ENCODE measurements around the gene STX12.
"Not testable (repeated sequence)": the region's sequence is repeated elsewhere in the genome, so short reads cannot be mapped to it uniquely, and the experiment has no call there.

The STX12 gene

DNA sequence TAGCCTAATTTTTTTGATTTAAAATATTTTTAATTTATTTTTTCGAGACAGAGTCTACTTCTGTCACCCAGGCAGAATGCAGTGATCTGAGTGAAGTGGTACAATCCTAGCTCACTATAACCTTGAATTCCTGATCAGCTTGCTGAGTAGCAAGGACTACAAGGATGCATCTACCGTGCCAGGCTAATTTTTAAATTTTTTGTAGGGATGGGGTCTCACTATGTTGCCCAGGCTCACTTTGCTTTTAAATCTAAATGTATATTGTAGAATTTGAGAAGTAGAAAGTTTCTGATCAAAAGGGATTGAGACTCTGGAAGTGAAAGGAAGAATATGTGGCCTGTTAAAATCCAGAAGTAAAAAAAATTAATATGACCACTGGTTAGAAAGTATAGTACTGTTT is 1.6 kb downstream of the STX12 start:
- H3K4me1 ChIP-seq (ENCODE audit: control insufficient read depth, insufficient read depth, low read length), result peaks cover 4% of the 10 kb centered on the region
- no peak overlapping the region for H3K27ac ChIP-seq (ENCODE audit: insufficient read depth, low read depth, low read length, poor library complexity, severe bottlenecking)
- H3K27me3 ChIP-seq (ENCODE audit: control insufficient read depth, insufficient read depth, low read length, poor library complexity, severe bottlenecking), result no peaks in the 10 kb centered on the region
- 85 to 98% methylated on average over 2 of the region's 2 CpGs for WGBS, 2 experiments
- H3K36me3 ChIP-seq (ENCODE audit: control insufficient read depth, insufficient read depth, low read length), result no peaks in the 10 kb centered on the region
- no peaks in the 10 kb centered on the region for H3K9me3 ChIP-seq (ENCODE audit: control insufficient read depth, low read length)
- H3K4me3 ChIP-seq (ENCODE audit: insufficient read depth, low read depth, low read length), result no peak overlapping the region

DNA sequence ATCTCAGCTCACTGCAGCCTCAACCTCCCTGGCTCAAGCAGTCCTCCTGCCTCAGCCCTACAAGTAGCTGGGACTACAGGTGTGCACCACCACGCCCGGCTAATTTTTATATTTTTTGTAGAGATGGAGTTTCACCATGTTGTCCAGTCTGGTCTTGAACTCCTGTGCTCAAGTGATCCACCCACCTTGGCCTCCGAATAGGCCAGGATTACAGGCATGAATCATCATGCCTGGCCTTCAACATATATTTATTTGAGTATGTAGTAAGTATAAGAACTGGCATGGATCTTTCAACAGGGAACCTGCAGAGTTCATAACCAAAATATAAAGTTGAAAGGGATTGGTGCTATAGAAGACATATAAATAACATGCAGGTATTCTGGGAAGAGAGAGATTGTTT is 2.3 kb downstream of the STX12 start:
- not testable (repeated sequence) for H3K27me3 ChIP-seq (ENCODE audit: control insufficient read depth, insufficient read depth, low read length, poor library complexity, severe bottlenecking)
- 94 to 95% methylated on average over 3 of the region's 3 CpGs for WGBS, 2 experiments

DNA sequence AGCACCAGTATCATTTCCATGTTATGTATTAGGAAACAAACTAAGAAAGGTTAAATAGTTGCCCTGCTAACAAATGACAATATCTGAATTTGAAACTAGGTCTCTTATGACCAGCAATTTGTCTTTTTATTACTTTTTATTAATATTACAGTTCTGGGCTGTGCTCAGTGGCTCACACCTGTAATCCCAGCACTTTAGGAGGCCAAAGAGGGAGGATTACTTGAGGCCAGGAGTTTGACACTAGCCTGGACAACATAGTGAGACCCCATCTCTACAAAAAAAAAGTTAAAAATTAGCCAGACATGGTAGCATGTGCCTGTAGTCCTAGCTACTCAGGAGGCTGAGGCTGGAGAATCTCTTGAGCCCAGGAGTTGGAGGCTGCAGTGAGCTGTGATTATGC is 3.3 kb downstream of the STX12 start:
- not testable (repeated sequence) for H3K9me3 ChIP-seq (ENCODE audit: control insufficient read depth, low read length); H3K4me3 ChIP-seq (ENCODE audit: insufficient read depth, low read depth, low read length); H3K36me3 ChIP-seq (ENCODE audit: control insufficient read depth, insufficient read depth, low read length); H3K4me1 ChIP-seq (ENCODE audit: control insufficient read depth, insufficient read depth, low read length); H3K27ac ChIP-seq (ENCODE audit: insufficient read depth, low read depth, low read length, poor library complexity, severe bottlenecking); H3K27me3 ChIP-seq (ENCODE audit: control insufficient read depth, insufficient read depth, low read length, poor library complexity, severe bottlenecking)

More for the DNA sequence above, 2.3 kb downstream of the STX12 start:
- not testable (repeated sequence) for H3K36me3 ChIP-seq (ENCODE audit: control insufficient read depth, insufficient read depth, low read length); H3K4me1 ChIP-seq (ENCODE audit: control insufficient read depth, insufficient read depth, low read length); H3K9me3 ChIP-seq (ENCODE audit: control insufficient read depth, low read length); H3K27ac ChIP-seq (ENCODE audit: insufficient read depth, low read depth, low read length, poor library complexity, severe bottlenecking); H3K4me3 ChIP-seq (ENCODE audit: insufficient read depth, low read depth, low read length)

DNA sequence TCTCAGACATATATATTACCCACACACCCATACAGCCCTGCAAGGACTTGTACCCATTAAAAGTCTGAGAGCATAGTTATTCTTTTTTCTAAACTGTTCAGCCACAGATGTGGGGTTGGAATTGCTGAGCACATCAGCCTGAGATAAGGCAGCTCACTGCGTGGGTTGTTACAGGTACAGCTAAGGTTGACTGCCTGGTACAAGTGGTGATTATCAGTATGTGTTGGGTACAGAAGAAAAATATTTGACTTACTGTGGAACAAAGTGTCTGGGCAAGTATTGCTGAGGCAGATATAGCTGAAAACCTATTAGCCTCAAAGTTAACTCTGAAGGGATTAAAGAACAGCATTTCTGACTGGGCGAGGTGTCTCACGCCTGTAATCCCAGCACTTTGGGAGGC is 5.0 kb downstream of the STX12 start:
- Histone ChIP-seq H3K27ac (ENCODE audit: insufficient read depth, low read depth, low read length, poor library complexity, severe bottlenecking) (no peak overlapping the region), H3K9me3 (ENCODE audit: control insufficient read depth, low read length) (no peaks in the 10 kb centered on the region), H3K27me3 (ENCODE audit: control insufficient read depth, insufficient read depth, low read length, poor library complexity, severe bottlenecking) (no peaks in the 10 kb centered on the region), H3K4me1 (ENCODE audit: control insufficient read depth, insufficient read depth, low read length) (peaks cover 4% of the 10 kb centered on the region), H3K4me3 (ENCODE audit: insufficient read depth, low read depth, low read length) (no peak overlapping the region), H3K36me3 (ENCODE audit: control insufficient read depth, insufficient read depth, low read length) (no peaks in the 10 kb centered on the region)
- WGBS, 2 experiments, result 94 to 95% methylated on average over 3 of the region's 3 CpGs

DNA sequence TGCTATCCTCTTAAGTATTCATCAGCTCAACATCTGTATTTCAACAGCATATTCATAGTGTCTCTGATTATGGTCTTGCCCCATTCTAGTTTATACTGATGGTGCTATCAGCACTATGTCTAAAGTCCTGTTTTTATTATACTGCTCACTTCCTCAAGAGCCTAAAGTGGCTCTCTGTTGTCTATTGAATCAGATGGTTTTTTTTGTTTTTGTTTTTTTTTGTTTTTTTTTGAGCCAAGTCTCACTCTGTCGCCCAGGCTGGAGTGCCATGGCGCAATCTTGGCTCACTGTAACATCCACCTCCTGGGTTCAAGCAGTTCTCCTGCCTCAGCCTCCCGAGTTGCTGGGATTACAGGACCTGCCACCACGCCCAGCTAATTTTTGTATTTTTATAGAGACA is 6.1 kb downstream of the STX12 start:
- Histone ChIP-seq H3K4me3 (ENCODE audit: insufficient read depth, low read depth, low read length) (no peak overlapping the region), H3K36me3 (ENCODE audit: control insufficient read depth, insufficient read depth, low read length) (no peaks in the 10 kb centered on the region), H3K4me1 (ENCODE audit: control insufficient read depth, insufficient read depth, low read length) (peaks cover 2% of the 10 kb centered on the region), H3K27me3 (ENCODE audit: control insufficient read depth, insufficient read depth, low read length, poor library complexity, severe bottlenecking) (no peaks in the 10 kb centered on the region), H3K27ac (ENCODE audit: insufficient read depth, low read depth, low read length, poor library complexity, severe bottlenecking) (no peak overlapping the region), H3K9me3 (ENCODE audit: control insufficient read depth, low read length) (no peaks in the 10 kb centered on the region)
- 86 to 89% methylated on average over 4 of the region's 4 CpGs for WGBS, 2 experiments

DNA sequence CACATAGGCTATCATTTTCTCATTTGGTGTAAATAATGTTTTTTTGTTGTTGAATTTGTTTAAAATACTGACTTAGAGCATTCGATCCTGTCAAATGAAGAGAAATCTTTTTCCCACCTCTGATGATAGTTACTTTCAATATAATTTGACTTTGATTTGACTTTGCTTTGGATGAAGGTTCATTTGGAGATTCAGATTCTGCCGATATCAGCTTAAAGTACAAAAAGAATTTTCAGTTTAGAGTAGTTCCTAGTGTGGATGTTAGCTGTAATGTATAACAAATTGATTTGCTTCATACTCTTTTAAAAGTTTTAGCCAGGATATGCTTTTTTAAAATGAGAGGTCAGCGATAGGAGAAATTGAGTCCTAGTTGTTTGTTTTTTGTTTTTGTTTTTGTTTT is 9.9 kb downstream of the STX12 start:
- no peaks in the 10 kb centered on the region for H3K4me1 ChIP-seq (ENCODE audit: control insufficient read depth, insufficient read depth, low read length)
- no peaks in the 10 kb centered on the region for H3K36me3 ChIP-seq (ENCODE audit: control insufficient read depth, insufficient read depth, low read length)
- no peaks in the 10 kb centered on the region for H3K9me3 ChIP-seq (ENCODE audit: control insufficient read depth, low read length)
- H3K4me3 ChIP-seq (ENCODE audit: insufficient read depth, low read depth, low read length), result no peak overlapping the region
- no peaks in the 10 kb centered on the region for H3K27me3 ChIP-seq (ENCODE audit: control insufficient read depth, insufficient read depth, low read length, poor library complexity, severe bottlenecking)
- H3K27ac ChIP-seq (ENCODE audit: insufficient read depth, low read depth, low read length, poor library complexity, severe bottlenecking), result no peak overlapping the region
- 97 to 99% methylated on average over 3 of the region's 3 CpGs for WGBS, 2 experiments

DNA sequence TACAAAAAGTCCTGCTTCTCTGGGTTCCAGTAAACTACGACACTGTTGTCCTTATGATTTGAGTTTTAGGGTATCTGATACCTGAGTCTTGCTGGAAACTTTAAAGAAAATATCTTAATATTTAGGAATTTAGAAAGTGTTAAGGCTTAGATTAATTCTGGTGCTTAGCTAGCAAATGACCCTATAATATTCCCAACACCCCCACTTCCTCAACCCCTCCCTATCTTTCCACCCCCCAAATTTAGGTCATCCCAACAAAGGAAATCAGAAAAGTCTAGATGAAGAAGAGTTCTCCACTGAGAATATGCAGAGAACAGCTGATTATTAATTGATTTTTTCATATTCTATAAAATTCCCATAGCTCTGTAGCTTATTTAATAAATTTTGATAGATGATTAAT is 11.7 kb downstream of the STX12 start:
- no peaks in the 10 kb centered on the region for H3K4me1 ChIP-seq (ENCODE audit: control insufficient read depth, insufficient read depth, low read length)
- no peaks in the 10 kb centered on the region for H3K27me3 ChIP-seq (ENCODE audit: control insufficient read depth, insufficient read depth, low read length, poor library complexity, severe bottlenecking)
- H3K9me3 ChIP-seq (ENCODE audit: control insufficient read depth, low read length), result no peaks in the 10 kb centered on the region
- no peak overlapping the region for H3K27ac ChIP-seq (ENCODE audit: insufficient read depth, low read depth, low read length, poor library complexity, severe bottlenecking)
- no peak overlapping the region for H3K4me3 ChIP-seq (ENCODE audit: insufficient read depth, low read depth, low read length)
- 93 to 96% methylated on average over 1 of the region's 1 CpG for WGBS, 2 experiments
- H3K36me3 ChIP-seq (ENCODE audit: control insufficient read depth, insufficient read depth, low read length), result no peaks in the 10 kb centered on the region

DNA sequence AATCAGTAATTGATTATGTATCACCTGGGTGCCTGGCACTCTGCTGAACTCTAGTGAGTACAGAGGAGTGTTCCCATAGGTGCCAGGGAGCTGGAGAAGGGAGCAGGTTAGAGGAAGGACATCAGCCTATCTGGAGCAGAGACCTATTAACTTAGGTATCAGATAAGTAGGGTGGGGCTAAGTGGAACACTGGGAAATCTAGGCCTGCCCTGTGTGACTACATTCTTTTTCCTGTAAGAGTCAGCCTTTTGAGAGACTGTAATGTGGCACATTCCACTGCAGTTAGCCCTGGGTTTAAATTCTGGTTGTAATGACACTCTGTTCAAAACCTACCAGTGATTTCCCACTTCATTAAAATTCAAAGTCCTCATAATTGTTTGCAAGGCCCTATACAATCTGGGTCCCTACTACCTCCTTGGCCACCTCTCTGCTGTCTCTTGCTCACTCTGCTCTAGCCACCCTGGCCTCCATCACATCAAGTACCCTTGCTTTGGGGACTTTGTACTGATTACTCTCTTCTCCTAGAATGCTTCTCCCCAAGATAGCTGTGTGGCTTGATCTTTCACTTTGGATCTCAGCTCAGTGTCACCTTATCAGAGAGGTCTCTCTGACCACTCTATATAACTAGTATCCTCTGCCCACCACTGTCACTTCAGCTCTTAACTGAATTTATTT is 12.9 kb downstream of the STX12 start:
- no peaks in the 10 kb centered on the region for H3K27me3 ChIP-seq (ENCODE audit: control insufficient read depth, insufficient read depth, low read length, poor library complexity, severe bottlenecking)
- no peaks in the 10 kb centered on the region for H3K36me3 ChIP-seq (ENCODE audit: control insufficient read depth, insufficient read depth, low read length)
- H3K9me3 ChIP-seq (ENCODE audit: control insufficient read depth, low read length), result no peaks in the 10 kb centered on the region
- no peak overlapping the region for H3K27ac ChIP-seq (ENCODE audit: insufficient read depth, low read depth, low read length, poor library complexity, severe bottlenecking)
- no peaks in the 10 kb centered on the region for H3K4me1 ChIP-seq (ENCODE audit: control insufficient read depth, insufficient read depth, low read length)
- no peak overlapping the region for H3K4me3 ChIP-seq (ENCODE audit: insufficient read depth, low read depth, low read length)

DNA sequence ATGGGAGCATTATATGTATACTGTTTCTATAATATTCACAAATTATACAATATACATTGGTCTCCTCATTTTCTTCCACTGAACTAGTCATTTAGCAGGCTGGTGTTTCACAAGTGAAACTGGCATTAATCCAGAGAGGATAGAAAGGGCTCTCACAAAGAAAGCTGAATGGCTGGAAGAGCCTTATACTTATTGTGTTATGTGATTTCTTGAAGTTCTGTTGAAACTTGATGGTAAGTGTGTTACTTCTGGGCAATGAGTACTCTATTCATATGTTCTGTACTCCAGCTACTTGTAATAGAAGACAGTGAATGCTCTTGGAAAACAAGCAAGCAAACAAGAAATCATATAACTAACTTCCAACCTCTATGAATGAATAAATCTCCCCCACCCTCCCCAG is 14.9 kb downstream of the STX12 start:
- no peaks in the 10 kb centered on the region for H3K27me3 ChIP-seq (ENCODE audit: control insufficient read depth, insufficient read depth, low read length, poor library complexity, severe bottlenecking)
- H3K9me3 ChIP-seq (ENCODE audit: control insufficient read depth, low read length), result no peaks in the 10 kb centered on the region
- H3K4me3 ChIP-seq (ENCODE audit: insufficient read depth, low read depth, low read length), result no peak overlapping the region
- no peaks in the 10 kb centered on the region for H3K4me1 ChIP-seq (ENCODE audit: control insufficient read depth, insufficient read depth, low read length)
- H3K27ac ChIP-seq (ENCODE audit: insufficient read depth, low read depth, low read length, poor library complexity, severe bottlenecking), result no peak overlapping the region
- no peaks in the 10 kb centered on the region for H3K36me3 ChIP-seq (ENCODE audit: control insufficient read depth, insufficient read depth, low read length)

DNA sequence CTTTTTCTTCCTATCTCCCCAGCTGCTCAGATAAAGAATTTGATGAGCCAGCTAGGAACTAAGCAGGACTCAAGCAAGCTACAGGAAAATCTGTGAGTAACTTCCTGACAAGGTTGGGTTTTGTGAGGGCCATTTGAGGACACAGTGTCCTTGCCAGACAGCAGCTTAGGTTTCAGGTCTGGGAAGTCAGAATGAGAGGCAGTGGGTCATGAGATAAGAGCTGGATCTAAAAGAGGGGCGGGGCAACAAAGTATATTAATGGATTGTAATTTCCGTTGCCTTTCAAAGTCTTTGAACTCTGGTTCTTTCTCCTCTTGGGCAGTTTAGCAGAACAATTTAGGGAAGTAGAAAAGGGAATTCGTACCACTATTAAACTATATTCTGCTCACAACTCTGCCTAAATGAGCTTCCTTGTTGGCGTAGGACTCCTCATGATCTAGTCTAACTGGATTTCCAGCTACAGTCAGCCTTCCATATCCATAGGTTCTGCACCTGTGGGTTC is 16.6 kb downstream of the STX12 start:
- WGBS, 2 experiments, result 95% methylated on average over 4 of the region's 4 CpGs
- H3K27me3 ChIP-seq (ENCODE audit: control insufficient read depth, insufficient read depth, low read length, poor library complexity, severe bottlenecking), result no peaks in the 10 kb centered on the region
- H3K4me3 ChIP-seq (ENCODE audit: insufficient read depth, low read depth, low read length), result no peak overlapping the region
- H3K36me3 ChIP-seq (ENCODE audit: control insufficient read depth, insufficient read depth, low read length), result no peaks in the 10 kb centered on the region
- H3K9me3 ChIP-seq (ENCODE audit: control insufficient read depth, low read length), result no peaks in the 10 kb centered on the region
- no peak overlapping the region for H3K27ac ChIP-seq (ENCODE audit: insufficient read depth, low read depth, low read length, poor library complexity, severe bottlenecking)
- no peaks in the 10 kb centered on the region for H3K4me1 ChIP-seq (ENCODE audit: control insufficient read depth, insufficient read depth, low read length)

DNA sequence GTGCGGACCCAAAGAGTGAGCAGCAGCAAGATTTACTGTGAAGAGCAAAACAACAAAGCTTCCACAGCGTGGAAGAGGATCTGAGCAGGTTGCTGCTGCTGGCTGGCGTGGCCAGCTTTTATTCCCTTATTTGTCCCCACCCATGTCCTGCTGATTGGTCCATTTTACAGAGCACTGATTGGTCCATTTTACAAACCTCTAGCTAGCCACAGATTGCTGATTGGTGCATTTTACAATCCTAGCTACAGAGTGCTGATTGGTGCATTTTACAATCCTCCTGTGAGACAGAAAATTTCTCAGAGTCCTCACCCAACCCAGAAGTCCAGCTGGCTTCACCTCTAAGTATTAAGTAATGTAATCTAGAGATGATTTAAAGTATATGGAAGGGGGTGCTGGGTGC is 17.3 kb downstream of the STX12 start:
- 95 to 96% methylated on average over 3 of the region's 3 CpGs for WGBS, 2 experiments
- H3K27me3 ChIP-seq (ENCODE audit: control insufficient read depth, insufficient read depth, low read length, poor library complexity, severe bottlenecking); H3K4me3 ChIP-seq (ENCODE audit: insufficient read depth, low read depth, low read length); H3K9me3 ChIP-seq (ENCODE audit: control insufficient read depth, low read length); H3K27ac ChIP-seq (ENCODE audit: insufficient read depth, low read depth, low read length, poor library complexity, severe bottlenecking); H3K36me3 ChIP-seq (ENCODE audit: control insufficient read depth, insufficient read depth, low read length); H3K4me1 ChIP-seq (ENCODE audit: control insufficient read depth, insufficient read depth, low read length): not testable (repeated sequence)

Measured in ectodermal cell (in vitro differentiated cells).